Lower leg skin (tissue), 3 donors: ENCODE results near the gene RNF31.

Experiments
- CTCF ChIP-seq, 3 donors: fragments of 450-650 bp; IDR thresholded peaks; one replicate each; pipeline ENCODE4 v1.5.1; 2016; ENCODE audit warnings: antibody characterized with exemption in 3 of 3, mild to moderate bottlenecking in 3 of 3, moderate library complexity in 2 of 3
- POLR2A ChIP-seq, 2 donors: fragments of 450-650 bp; IDR thresholded peaks; one replicate each; pipeline ENCODE4 v1.6.1; 2016 to 2017; ENCODE audit warnings: antibody characterized with exemption in 2 of 2, mild to moderate bottlenecking in 1 of 2, moderate library complexity in 1 of 2

- TF ChIP-seq CTCF (IDR thresholded peaks at IDR 0.05) (no peak), POLR2A (IDR thresholded peaks at IDR 0.05) (no peak)
Observed at GRCh38 chr14:24145219-24145618, 2.1 kb upstream of the RNF31 start.
